NB4 (cell line): ENCODE measurements around the gene PTPN1.
"Not testable (repeated sequence)": the region's sequence is repeated elsewhere in the genome, so short reads cannot be mapped to it uniquely, and the experiment has no call there.

Experiments
- DNase-seq: peaks from one replicate; pipeline ENCODE4 v3.0.0; 2010; ENCODE audit warnings: low read depth
- H3K4me3 ChIP-seq: one replicate; pipeline ENCODE4 v1.5.1; 2011; ENCODE audit warnings: mild to moderate bottlenecking, low read depth, low read length, moderate library complexity
- CTCF ChIP-seq: IDR thresholded peaks from one replicate; pipeline ENCODE4 v1.5.1; 2012; ENCODE audit warnings: low read depth, low read length
- MAX ChIP-seq: IDR thresholded peaks from 2 replicates; pipeline ENCODE4 v1.6.1; 2011; ENCODE audit warnings: low read depth, low read length
- MYC ChIP-seq: IDR thresholded peaks from 2 replicates; pipeline ENCODE4 v1.6.1; 2011; ENCODE audit warnings: low read depth, low read length
- POLR2A ChIP-seq: IDR thresholded peaks from 2 replicates; pipeline ENCODE4 v1.6.1; 2011; ENCODE audit warnings: mild to moderate bottlenecking; ENCODE audit not compliant: insufficient read length; ENCODE audit errors: extremely low read depth

The PTPN1 gene

GRCh38 chr20:50611128-50611810 lies 101.1 kb downstream of the PTPN1 start:
- DNase-seq = no peak
- TF ChIP-seq POLR2A (no peak), MYC (no peak)

GRCh38 chr20:50613438-50614169 lies 103.4 kb downstream of the PTPN1 start:
- H3K4me3 ChIP-seq = no peak overlapping the region
- TF ChIP-seq CTCF (no peak), POLR2A (no peak), MAX (no peak), MYC (no peak)
- no peak for DNase-seq

More at GRCh38 chr20:50611128-50611810, 101.1 kb downstream of the PTPN1 start:
- no peak overlapping the region for H3K4me3 ChIP-seq

GRCh38 chr20:50615407-50615806 lies 105.2 kb downstream of the PTPN1 start:
- TF ChIP-seq MAX (no peak), POLR2A (no peak), CTCF (no peak), MYC (no peak)
- H3K4me3 ChIP-seq = no peak overlapping the region
- no peak for DNase-seq

GRCh38 chr20:50617022-50617421 lies 106.8 kb downstream of the PTPN1 start:
- H3K4me3 ChIP-seq = no peak overlapping the region
- no peak for DNase-seq
- TF ChIP-seq POLR2A = no peak
- no peak for TF ChIP-seq CTCF

GRCh38 chr20:50618537-50618936 lies 108.4 kb downstream of the PTPN1 start:
- no peak for DNase-seq
- TF ChIP-seq MAX (no peak), CTCF (no peak), POLR2A (no peak), MYC (no peak)
- no peak overlapping the region for H3K4me3 ChIP-seq

GRCh38 chr20:50620459-50620858 lies 110.3 kb downstream of the PTPN1 start:
- DNase-seq, H3K4me3 ChIP-seq: not testable (repeated sequence)
